Uterus (tissue), 4 donors: ENCODE results near the gene UGT1A6. TPM values are rescaled to one million over a fixed set of nuclear protein-coding genes. Genes with fewer than 3 reads are reported as not detected.
"Not testable (repeated sequence)": the region's sequence is repeated elsewhere in the genome, so short reads cannot be mapped to it uniquely, and the experiment has no call there.

Experiments used
- DNase-seq, 2 donors: peaks; one replicate each; pipeline ENCODE4 v3.0.0-alpha.2; 2019 to 2020
- H3K27ac ChIP-seq, 2 donors: fragments of 200-600 bp; sonication (generic); 1 replicate in 1 of 2; 2 replicates in 1 of 2; pipeline ENCODE4 v1.5.1; 2016 to 2018
- H3K27me3 ChIP-seq, 2 donors: fragments of 200-600 bp; sonication (generic); one replicate each; pipeline ENCODE4 v1.5.1; 2018 to 2019; ENCODE audit warnings: control low read depth in 1 of 2
- H3K36me3 ChIP-seq, 2 donors: fragments of 200-600 bp; sonication (generic); one replicate each; pipeline ENCODE4 v1.5.1; 2019; ENCODE audit warnings: control low read depth in 1 of 2
- H3K4me1 ChIP-seq, 2 donors: fragments of 200-600 bp; sonication (generic); one replicate each; pipeline ENCODE4 v1.5.1; 2018 to 2019; ENCODE audit warnings: control low read depth in 1 of 2
- H3K4me3 ChIP-seq, 2 donors: fragments of 200-600 bp; sonication (generic); 1 replicate in 1 of 2; 2 replicates in 1 of 2; pipeline ENCODE4 v1.5.1; 2018 to 2019; ENCODE audit warnings: mild to moderate bottlenecking in 1 of 2
- H3K9me3 ChIP-seq, 2 donors: fragments of 200-600 bp; sonication (generic); one replicate each; pipeline ENCODE4 v1.5.1; 2019; ENCODE audit warnings: control low read depth in 1 of 2
- POLR2A ChIP-seq, 2 donors: fragments of 450-650 bp; IDR thresholded peaks; one replicate each; pipeline ENCODE4 v1.6.1; 2016; ENCODE audit warnings: antibody characterized with exemption in 2 of 2, mild to moderate bottlenecking in 1 of 2, moderate library complexity in 1 of 2
- intact Hi-C: fragments of 100-400 bp; cut with DNase I; formaldehyde crosslinking; loops from one replicate; pipeline ENCODE4 v1.15.1; 2023; ENCODE audit warnings: low total_unique reads
- total RNA-seq, 4 donors: library from RNA; depleted of rRNA in 3 of 4; stranded (reverse); fragments of >200 nt in 3 of 4; gene quantifications; one replicate each; pipeline versions ENCODE4 v1.1.0 to v1.2.4, GENCODE V29; 2014 to 2023
- TF ChIP-seq, protein P1 (sequence below), 4 experiments: fragments of 200-600 bp in 2 of 4; fragments of 450-650 bp in 2 of 4; sonication (generic) in 2 of 4; IDR thresholded peaks; one replicate each; pipeline ENCODE4 v1.5.1; 2016 to 2019; ENCODE audit warnings: antibody characterized with exemption in 4 of 4, mild to moderate bottlenecking in 2 of 4, moderate library complexity in 1 of 4
- donor health status: DM: yes; HTN: yes; CAD: no.

Gene UGT1A6
- total RNA-seq, 4 donors from 2014 or later: not detected

DNA sequence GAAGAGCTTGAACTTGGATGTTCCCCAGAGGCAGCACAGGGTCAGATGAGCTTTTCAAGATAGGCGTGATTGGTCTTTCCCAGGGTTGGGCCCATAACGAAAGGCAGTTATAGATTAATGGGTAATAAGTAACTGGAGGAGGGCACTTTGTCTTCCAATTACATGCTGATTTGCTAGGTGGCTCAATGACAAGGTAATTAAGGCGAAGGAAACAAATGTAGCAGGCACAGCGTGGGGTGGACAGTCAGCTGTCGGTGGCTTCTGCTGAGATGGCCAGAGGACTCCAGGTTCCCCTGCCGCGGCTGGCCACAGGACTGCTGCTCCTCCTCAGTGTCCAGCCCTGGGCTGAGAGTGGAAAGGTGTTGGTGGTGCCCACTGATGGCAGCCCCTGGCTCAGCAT is 25.9 kb downstream of the UGT1A6 start, which contains the start of gene UGT1A4:
UGT1A4 (plus strand) TSS at position 185 of the 400 bp plus-strand sequence; CDS start at position 270, 85 bp downstream.
- Histone ChIP-seq H3K9me3 (no peaks in the 10 kb centered on the region), H3K4me3 (no peak within 1 kb of the TSS), H3K36me3 (no peaks in the 10 kb centered on the region), H3K27me3 (no peaks in the 10 kb centered on the region), H3K27ac (no peak within 1 kb of the TSS), H3K4me1 (no peaks in the 10 kb centered on the region)
- TF ChIP-seq, protein P1, sequence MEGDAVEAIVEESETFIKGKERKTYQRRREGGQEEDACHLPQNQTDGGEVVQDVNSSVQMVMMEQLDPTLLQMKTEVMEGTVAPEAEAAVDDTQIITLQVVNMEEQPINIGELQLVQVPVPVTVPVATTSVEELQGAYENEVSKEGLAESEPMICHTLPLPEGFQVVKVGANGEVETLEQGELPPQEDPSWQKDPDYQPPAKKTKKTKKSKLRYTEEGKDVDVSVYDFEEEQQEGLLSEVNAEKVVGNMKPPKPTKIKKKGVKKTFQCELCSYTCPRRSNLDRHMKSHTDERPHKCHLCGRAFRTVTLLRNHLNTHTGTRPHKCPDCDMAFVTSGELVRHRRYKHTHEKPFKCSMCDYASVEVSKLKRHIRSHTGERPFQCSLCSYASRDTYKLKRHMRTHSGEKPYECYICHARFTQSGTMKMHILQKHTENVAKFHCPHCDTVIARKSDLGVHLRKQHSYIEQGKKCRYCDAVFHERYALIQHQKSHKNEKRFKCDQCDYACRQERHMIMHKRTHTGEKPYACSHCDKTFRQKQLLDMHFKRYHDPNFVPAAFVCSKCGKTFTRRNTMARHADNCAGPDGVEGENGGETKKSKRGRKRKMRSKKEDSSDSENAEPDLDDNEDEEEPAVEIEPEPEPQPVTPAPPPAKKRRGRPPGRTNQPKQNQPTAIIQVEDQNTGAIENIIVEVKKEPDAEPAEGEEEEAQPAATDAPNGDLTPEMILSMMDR (IDR thresholded peaks at IDR 0.05): no peak
- no peak for TF ChIP-seq POLR2A (IDR thresholded peaks at IDR 0.05)
- no peak for DNase-seq
- intact Hi-C loops: no loop called here

DNA sequence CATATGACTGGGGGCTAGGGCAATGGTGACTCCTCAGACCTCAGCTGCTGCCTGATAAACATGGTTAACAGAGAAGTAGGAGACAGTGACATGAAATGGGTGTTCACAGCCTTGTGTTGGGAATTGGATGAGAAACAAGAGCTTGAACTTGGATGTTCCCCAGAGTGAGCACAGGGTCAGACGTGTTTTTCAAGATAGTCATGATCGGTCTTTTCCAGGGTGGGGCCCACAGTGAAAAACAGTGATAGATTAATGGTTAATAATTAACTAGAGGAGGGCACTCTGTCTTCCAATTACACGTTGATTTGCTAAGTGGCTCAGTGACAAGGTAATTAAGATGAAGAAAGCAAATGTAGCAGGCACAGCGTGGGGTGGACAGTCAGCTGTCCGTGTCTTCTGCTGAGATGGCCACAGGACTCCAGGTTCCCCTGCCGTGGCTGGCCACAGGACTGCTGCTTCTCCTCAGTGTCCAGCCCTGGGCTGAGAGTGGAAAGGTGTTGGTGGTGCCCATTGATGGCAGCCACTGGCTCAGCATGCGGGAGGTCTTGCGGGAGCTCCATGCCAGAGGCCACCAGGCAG is 36.1 kb downstream of the UGT1A6 start, which contains the start of gene UGT1A3:
UGT1A3 (plus strand) TSS at position 320 of the 579 bp plus-strand sequence; CDS start at position 405, 85 bp downstream.
- Histone ChIP-seq H3K27ac (no peak within 1 kb of the TSS), H3K4me1 (no peaks in the 10 kb centered on the region), H3K4me3 (no peak within 1 kb of the TSS), H3K9me3 (no peaks in the 10 kb centered on the region), H3K36me3 (no peaks in the 10 kb centered on the region), H3K27me3 (no peaks in the 10 kb centered on the region)
- no peak for DNase-seq
- TF ChIP-seq, protein P1 (IDR thresholded peaks at IDR 0.05): no peak
- TF ChIP-seq POLR2A (IDR thresholded peaks at IDR 0.05): no peak
- intact Hi-C loops: no loop called here

DNA sequence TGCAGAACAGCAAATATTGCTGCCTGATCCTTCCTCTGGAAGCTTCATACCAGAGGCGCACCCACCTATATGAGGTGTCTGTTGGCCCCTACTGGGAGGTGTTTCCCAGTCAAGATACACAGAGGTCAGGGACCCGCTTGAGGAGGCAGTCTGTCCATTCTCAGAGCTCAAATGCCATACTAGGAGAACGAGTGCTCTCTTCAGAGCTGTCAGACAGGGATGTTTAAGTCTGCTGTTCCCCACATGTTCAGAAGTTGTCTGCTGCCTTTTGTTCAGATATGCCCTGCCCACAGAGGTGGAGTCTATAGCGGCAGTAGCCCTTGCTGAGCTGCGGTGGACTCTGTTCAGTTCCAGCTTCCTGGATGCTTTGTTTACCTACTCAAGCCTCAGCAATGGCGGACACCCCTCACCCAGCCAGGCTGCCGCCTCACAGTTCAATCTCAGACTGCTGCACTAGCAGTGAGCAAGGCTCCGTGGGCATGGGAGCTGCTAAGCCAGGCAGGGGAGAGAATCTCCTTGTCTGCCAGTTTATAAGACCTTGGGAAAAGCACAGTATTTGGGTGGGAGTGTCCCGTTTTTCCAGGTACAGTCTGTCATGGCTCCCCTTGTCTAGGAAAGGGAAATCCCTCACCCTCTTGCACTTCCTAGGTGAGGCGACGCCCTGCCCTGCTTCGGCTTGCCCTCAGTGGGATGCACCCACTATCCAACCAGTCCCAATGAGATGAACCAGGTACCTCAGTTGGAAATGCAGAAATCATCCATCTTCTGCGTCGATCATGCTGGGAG is 44.4 kb downstream of the UGT1A6 start:
- H3K9me3 ChIP-seq, H3K27me3 ChIP-seq, DNase-seq, H3K4me1 ChIP-seq, H3K36me3 ChIP-seq, H3K27ac ChIP-seq, intact Hi-C loops, H3K4me3 ChIP-seq: not testable (repeated sequence)

DNA sequence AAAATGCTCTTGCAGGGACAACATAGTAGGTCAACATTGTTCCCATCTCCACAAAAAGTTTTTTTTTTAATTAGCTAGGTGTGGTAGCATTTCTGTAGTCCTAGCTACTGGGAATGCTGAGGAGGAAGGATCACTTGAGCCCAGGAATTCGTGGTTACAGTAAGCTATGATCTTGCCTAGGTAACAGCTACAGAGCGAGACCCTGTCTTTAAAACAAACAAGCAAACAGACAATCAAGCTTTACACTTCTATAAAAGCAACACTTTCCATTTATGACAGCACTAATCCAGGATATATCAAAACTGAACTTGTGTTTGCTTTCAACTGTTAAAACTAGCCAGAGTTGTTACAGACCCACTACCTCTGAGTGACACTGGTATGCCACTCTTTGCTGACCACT is 48.2 kb downstream of the UGT1A6 start:
- H3K27ac ChIP-seq: no peak overlapping the region
- H3K4me1 ChIP-seq: no peaks in the 10 kb centered on the region
- H3K9me3 ChIP-seq: no peaks in the 10 kb centered on the region
- H3K36me3 ChIP-seq: no peaks in the 10 kb centered on the region
- intact Hi-C loops: no loop called here
- H3K27me3 ChIP-seq: no peaks in the 10 kb centered on the region
- no peak for TF ChIP-seq POLR2A (IDR thresholded peaks at IDR 0.05)
- TF ChIP-seq, protein P1 (IDR thresholded peaks at IDR 0.05): no peak
- H3K4me3 ChIP-seq: no peak overlapping the region
- no peak for DNase-seq

DNA sequence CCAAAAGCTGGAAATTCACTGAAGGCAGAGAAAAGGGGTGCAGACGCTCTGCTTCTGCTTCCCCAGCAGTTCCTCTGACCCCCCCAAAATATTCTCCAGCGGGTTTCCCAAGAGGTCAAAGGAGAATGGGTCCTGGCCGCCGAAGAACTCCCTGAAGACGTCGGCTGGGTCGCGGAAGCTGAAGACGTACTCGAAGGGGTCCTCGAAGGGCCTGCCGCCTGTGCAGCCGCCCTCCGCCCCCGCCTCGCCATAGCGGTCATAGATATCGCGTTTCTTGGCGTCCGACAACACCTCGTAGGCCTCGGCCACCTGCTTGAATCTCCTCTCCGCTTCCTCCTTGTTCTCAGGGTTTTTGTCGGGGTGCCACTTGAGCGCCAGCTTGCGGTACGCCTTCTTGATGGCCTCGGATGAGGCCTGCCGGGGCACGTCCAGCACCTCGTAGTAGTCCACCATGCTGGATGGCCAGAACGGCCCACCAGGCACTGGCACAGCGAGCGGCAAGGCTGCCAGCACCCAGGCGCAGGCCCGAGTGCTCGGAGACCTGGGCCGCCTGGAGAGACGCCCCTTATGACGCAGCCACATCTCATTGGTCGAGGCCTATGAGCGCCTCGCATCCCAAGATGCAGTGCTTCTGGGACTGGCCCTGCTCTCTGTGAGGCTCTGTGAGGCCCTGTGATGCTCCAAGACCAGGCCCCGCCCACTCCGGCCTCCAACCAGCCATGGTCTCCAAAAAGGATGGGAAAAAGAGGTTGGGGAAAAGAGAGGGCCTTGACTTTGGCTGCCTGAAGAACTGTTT is 51.0 kb downstream of the UGT1A6 start:
- H3K4me3 ChIP-seq: no peak overlapping the region
- TF ChIP-seq, protein P1 (IDR thresholded peaks at IDR 0.05): no peak
- no peak for TF ChIP-seq POLR2A (IDR thresholded peaks at IDR 0.05)
- intact Hi-C loops: no loop called here
- no peaks in the 10 kb centered on the region for H3K27me3 ChIP-seq
- H3K36me3 ChIP-seq: no peaks in the 10 kb centered on the region
- no peak overlapping the region for H3K27ac ChIP-seq
- DNase-seq: no peak
- H3K4me1 ChIP-seq: no peaks in the 10 kb centered on the region
- H3K9me3 ChIP-seq: no peaks in the 10 kb centered on the region
